Common myeloid progenitor, CD34-positive (primary cell): ENCODE data around the gene MOB3A.

ENCODE experiments used
- CTCF ChIA-PET: fragments of 350-600 bp; sonication (Branson Sonifier 250); formaldehyde crosslinking; loops from one replicate; lab custom pipeline; 2021; ENCODE audit warnings: antibody characterized with exemption; lab: Charles Lee
- POLR2A ChIA-PET: fragments of 350-600 bp; sonication (Branson Sonifier 250); formaldehyde crosslinking; loops from one replicate; lab custom pipeline; 2021; ENCODE audit warnings: antibody characterized with exemption; lab: Charles Lee
- DNase-seq, 3 donors: peaks; one replicate each; pipeline versions ENCODE4 v3.0.0 to v3.0.0-alpha.2; 2013
- H3K27ac ChIP-seq, 2 experiments: 1 replicate in 1 of 2; 2 replicates in 1 of 2; pipeline ENCODE4 v1.7.0; 2013; ENCODE audit warnings: inconsistent platforms in 2 of 2, low read length in 2 of 2, mild to moderate bottlenecking in 2 of 2, low read depth in 1 of 2, moderate library complexity in 1 of 2; ENCODE audit not compliant: severe bottlenecking in 2 of 2, insufficient read depth in 1 of 2, poor library complexity in 1 of 2
- H3K27me3 ChIP-seq, 5 experiments: replicated peaks in 2 of 5; 1 replicate in 3 of 5; 2 replicates in 2 of 5; pipeline versions ENCODE4 v1.6.1 to v1.7.0; 2013; ENCODE audit warnings: low read length in 4 of 5, mild to moderate bottlenecking in 2 of 5, moderate library complexity in 2 of 5, inconsistent platforms in 1 of 5; ENCODE audit not compliant: insufficient read depth in 5 of 5, control insufficient read depth in 4 of 5
- H3K36me3 ChIP-seq, 4 experiments: 1 replicate in 2 of 4; 2 replicates in 2 of 4; pipeline versions ENCODE4 v1.6.1 to v1.7.0; 2013; ENCODE audit warnings: low read length in 3 of 4, control low read depth in 1 of 4, mild to moderate bottlenecking in 1 of 4; ENCODE audit not compliant: control insufficient read depth in 4 of 4, insufficient read depth in 4 of 4
- H3K4me1 ChIP-seq, 4 experiments: 1 replicate in 3 of 4; 2 replicates in 1 of 4; pipeline versions ENCODE4 v1.6.1 to v1.7.1; 2013; ENCODE audit warnings: low read length in 3 of 4, mild to moderate bottlenecking in 3 of 4, control low read depth in 1 of 4, inconsistent platforms in 1 of 4, moderate library complexity in 1 of 4; ENCODE audit not compliant: control insufficient read depth in 4 of 4, insufficient read depth in 4 of 4; ENCODE audit errors: control extremely low read depth in 1 of 4
- H3K4me3 ChIP-seq, 7 experiments: 1 replicate in 4 of 7; 2 replicates in 3 of 7; pipeline versions ENCODE4 v1.5.1 to v1.7.0; 2013; ENCODE audit warnings: mild to moderate bottlenecking in 7 of 7, low read length in 6 of 7, moderate library complexity in 6 of 7, inconsistent platforms in 2 of 7, low read depth in 2 of 7, control low read depth in 1 of 7; ENCODE audit not compliant: insufficient read depth in 4 of 7, control insufficient read depth in 1 of 7; ENCODE audit errors: extremely low read depth in 1 of 7
- H3K9me3 ChIP-seq, 5 experiments: 1 replicate in 4 of 5; 2 replicates in 1 of 5; pipeline versions ENCODE4 v1.6.1 to v1.7.1; 2013; ENCODE audit warnings: low read length in 4 of 5, mild to moderate bottlenecking in 2 of 5, inconsistent platforms in 1 of 5, low read depth in 1 of 5, moderate library complexity in 1 of 5; ENCODE audit not compliant: control insufficient read depth in 4 of 5, insufficient read depth in 2 of 5; ENCODE audit errors: control extremely low read depth in 1 of 5
- WGBS: methylation state at CpG from one replicate; pipeline ENCODE4 v1.1.5; 2013; ENCODE audit not compliant: insufficient coverage; 5-methylcytosine and 5-hydroxymethylcytosine counted together

MOB3A gene

DNA sequence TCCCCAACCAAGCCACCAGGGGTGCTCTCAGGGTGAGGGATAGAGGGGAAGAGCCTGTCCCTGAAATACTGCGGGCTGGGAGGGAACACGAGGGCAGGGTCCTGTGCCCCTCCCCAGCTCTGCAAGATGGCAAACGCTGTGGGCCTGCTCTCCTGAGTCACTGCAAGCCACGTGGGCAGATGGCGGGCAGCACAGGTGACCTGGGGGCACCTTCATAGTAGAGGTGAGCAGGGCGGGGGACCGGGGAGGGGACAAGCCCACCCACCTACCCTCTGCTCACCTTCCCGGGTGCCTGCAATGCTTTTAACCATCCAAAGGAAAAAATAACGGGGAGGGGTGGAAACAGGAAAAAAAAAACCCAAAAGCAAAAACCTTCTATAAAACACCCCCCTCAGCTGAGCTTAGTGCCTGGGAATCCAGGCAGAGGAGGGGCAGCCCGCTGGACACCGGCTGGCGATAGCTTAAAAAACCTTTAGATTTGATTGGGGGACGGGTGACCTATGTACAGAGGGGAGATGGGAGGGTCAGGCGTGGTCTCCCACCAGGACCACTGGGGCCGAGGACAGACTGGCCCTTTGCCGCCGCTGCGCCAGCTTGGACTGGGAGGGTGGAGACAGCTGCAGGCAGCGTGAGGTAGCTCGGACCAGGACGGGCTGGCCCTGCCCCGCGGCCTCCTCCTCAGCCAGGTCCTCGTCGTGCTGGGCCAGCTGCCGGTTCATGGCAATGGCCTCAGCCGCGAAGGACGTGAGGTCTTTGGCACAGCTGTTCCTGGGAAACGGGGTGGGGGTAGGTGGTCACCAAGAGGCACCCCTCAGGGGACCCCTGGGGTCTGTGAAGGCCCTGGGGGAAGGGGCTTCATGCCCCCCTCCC is 56.8 kb downstream of the MOB3A start:
- peaks cover 0 to 7% (median 0%) of the 10 kb centered on the region in 5 experiments for H3K9me3 ChIP-seq
- no peak overlapping the region for H3K4me3 ChIP-seq
- H3K4me1 ChIP-seq = peaks cover 0 to 43% (median 32%) of the 10 kb centered on the region in 4 experiments
- no peaks in the 10 kb centered on the region for H3K27me3 ChIP-seq
- H3K27ac ChIP-seq = peak overlapping the region in 1 of 2 experiments; percentile 7
- DNase-seq = no peak
- 97% methylated on average over 23 of the region's 30 CpGs for WGBS
- peaks cover 2 to 47% (median 32%) of the 10 kb centered on the region in 4 experiments for H3K36me3 ChIP-seq
- ChIA-PET POLR2A (interaction anchor here (0.6 kb wide), 1 partner anchor 56 kb away, joined by 5 read pairs; no protein-coding TSS in a partner anchor), CTCF (interaction anchor here (1.2 kb wide), 1 partner anchor 19 kb away, joined by 3 read pairs; no protein-coding TSS in a partner anchor)

DNA sequence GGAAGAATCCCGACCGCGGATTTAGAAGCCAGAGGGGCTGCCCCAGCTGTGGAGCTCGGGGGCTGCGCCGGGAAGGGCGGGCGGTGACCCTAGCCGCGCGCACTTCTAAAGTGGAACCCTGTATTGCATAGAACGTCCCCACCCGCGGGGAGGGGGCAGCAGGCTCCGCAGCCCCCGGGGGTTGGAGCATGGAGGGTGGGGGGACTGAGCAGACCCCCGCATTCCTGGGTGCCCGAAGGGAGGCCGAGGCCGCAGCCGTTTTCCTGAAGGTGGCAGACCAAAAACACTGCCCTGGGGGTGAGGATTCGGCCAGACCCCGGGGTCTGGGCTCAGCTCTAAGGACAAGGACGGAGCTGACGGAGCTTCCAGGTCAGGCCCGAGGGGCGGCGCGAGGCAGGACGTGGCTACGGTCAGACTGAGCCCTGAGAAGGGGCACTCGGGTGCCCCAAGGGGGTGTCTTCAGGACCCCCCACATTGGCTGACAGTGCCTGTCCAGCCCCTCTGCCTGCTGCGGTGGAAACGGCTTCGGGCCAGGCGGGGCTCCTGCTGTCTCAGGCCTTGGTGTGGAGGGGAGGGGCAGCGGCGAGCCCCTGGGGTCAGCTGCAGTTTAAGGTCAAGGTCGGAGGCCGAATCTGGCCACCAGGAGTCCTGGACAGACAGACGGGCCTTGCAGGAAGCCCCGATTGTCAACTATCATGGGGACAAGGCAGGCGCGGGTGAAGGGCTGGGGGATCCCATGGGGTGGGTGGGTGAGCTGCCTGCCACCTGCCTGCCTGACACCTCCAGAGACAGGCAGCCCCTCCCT is 57.6 kb downstream of the MOB3A start:
- H3K36me3 ChIP-seq = peaks cover 2 to 43% (median 31%) of the 10 kb centered on the region in 4 experiments
- peaks cover 0 to 7% (median 0%) of the 10 kb centered on the region in 5 experiments for H3K9me3 ChIP-seq
- ChIA-PET POLR2A (interaction anchor here (1.0 kb wide), 1 partner anchor 16 kb away, joined by 3 read pairs; no protein-coding TSS in a partner anchor), CTCF (no interaction called here)
- H3K27me3 ChIP-seq = no peaks in the 10 kb centered on the region
- H3K27ac ChIP-seq = no peak overlapping the region
- no peak overlapping the region for H3K4me3 ChIP-seq
- WGBS = 94% methylated on average over 36 of the region's 44 CpGs
- DNase-seq = no peak
- H3K4me1 ChIP-seq = peaks cover 0 to 45% (median 33%) of the 10 kb centered on the region in 4 experiments

DNA sequence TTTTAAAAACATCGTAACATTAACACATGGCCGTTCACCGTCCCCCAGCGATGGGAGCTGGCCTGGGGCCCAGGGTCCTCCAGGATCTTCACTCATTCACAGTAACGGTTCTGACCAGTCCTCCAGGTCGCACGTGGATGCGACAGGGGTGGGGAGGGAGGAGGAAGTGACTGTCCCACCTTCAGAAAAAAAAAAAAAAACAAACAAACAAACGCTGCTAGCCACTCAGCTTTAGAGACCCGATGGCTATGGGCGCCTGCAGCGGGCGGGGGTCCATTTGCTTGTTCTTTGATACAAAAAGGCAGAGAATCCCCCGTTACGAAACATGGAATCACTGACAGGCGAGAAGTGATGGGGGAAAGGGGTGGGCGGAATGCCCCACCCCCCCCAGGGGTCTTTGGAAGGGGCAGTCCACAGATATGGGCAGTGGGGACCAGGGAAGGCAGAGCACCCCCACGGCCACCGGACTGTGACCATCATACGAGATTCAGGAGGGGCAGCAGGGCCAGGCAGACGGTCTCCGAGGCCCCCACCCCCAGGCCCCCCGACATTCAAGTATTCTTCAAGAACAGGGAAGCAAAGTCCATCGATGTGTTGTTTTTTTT is 58.4 kb downstream of the MOB3A start:
- Histone ChIP-seq H3K27ac (no peak overlapping the region), H3K4me1 (peaks cover 3 to 45% (median 32%) of the 10 kb centered on the region in 4 experiments), H3K4me3 (no peak overlapping the region), H3K9me3 (peaks cover 0 to 7% (median 0%) of the 10 kb centered on the region in 5 experiments), H3K27me3 (no peaks in the 10 kb centered on the region), H3K36me3 (peaks cover 2 to 35% (median 27%) of the 10 kb centered on the region in 4 experiments)
- DNase-seq = no peak
- ChIA-PET POLR2A (interaction anchor here (1.0 kb wide), 1 partner anchor 17 kb away, joined by 3 read pairs; no protein-coding TSS in a partner anchor), CTCF (no interaction called here)
- 96% methylated on average over 14 of the region's 24 CpGs for WGBS

DNA sequence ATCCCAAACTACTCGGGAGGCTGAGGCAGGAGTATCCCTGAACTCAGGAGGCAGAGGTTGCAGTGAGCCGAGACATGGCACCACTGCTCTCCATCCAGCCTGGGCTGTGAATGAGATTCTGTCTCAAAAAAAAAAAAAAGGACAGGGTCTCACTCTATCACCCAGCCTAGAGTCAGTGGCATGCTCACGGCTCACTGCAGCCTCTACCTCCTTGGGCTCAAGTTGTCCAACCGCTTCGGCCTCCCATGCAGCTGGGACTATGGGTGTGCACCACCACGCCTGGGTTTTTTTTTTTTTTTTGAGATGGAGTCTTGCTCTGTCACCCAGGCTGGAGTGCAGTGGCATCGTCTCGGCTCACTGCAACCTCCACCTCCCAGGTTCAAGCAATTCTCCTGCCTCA is 59.7 kb downstream of the MOB3A start:
- ChIA-PET CTCF (interaction anchor here (0.7 kb wide), 1 partner anchor 36 kb away, joined by 3 read pairs; no protein-coding TSS in a partner anchor), POLR2A (interaction anchor here (0.5 kb wide), 1 partner anchor 135 kb away, joined by 6 read pairs; no protein-coding TSS in a partner anchor)
- no peaks in the 10 kb centered on the region for H3K27me3 ChIP-seq
- peaks cover 2 to 35% (median 23%) of the 10 kb centered on the region in 4 experiments for H3K36me3 ChIP-seq
- no peak for DNase-seq
- H3K4me3 ChIP-seq = no peak overlapping the region
- H3K4me1 ChIP-seq = peaks cover 5 to 47% (median 32%) of the 10 kb centered on the region in 4 experiments
- H3K9me3 ChIP-seq = peaks cover 0 to 7% (median 0%) of the 10 kb centered on the region in 5 experiments
- H3K27ac ChIP-seq = no peak overlapping the region
- WGBS = 100% methylated on average over 3 of the region's 8 CpGs

DNA sequence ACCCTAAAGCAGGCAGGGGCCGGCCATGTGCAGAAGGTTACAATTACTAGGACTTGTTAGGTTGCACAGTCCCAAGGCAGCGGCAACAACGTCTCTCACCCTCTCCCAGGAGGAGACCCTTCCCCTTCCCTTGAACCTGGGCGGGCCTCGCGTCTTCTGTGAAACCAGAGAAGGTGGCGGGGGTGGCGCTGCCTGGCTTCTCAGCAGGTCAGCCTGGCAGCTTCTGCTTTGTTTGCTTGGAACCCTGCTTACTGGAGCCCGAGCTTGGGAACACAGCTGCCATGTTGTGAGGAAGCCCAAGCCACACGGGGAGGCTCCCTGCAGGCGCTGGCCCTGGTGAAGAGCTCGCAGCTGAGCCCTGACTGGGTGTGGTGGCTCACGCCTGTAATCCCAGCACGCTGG is 60.5 kb downstream of the MOB3A start:
- 88% methylated on average over 12 of the region's 14 CpGs for WGBS
- POLR2A ChIA-PET = interaction anchor here (0.6 to 1.2 kb wide), 2 partner anchors 8 to 16 kb away, joined by 4 to 5 read pairs; no protein-coding TSS in a partner anchor
- no peak for DNase-seq
- Histone ChIP-seq H3K27ac (no peak overlapping the region), H3K4me1 (peaks cover 5 to 40% (median 28%) of the 10 kb centered on the region in 4 experiments), H3K27me3 (no peaks in the 10 kb centered on the region), H3K4me3 (no peak overlapping the region), H3K36me3 (peaks cover 1 to 26% (median 19%) of the 10 kb centered on the region in 4 experiments), H3K9me3 (peaks cover 0 to 7% (median 0%) of the 10 kb centered on the region in 5 experiments)
- CTCF ChIA-PET = interaction anchor here (1.2 to 1.4 kb wide), 2 partner anchors 10 to 33 kb away, joined by 3 to 4 read pairs; no protein-coding TSS in a partner anchor
